ENCODE results near the gene METTL21C.

The METTL21C gene

DNA sequence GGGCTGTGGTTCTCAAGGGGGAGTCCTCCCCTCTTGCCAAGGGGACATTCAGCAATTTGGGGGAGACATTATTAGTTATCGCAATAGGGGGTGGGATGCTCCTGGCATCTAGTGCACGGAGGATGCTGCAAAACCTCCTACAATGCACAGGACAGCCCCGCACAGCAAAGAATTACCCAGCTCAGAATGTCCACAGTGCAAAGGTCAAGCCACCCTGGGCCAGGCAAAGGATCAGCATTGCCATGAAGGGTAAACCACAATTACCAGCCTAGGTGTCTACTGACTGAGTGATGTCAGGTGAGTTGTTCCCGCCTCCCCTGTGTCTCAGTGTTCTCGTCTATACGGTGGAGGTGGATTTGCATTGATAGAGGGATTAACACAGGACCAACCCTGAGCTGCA, 2.4 kb upstream of the METTL21C start:
- no peak for DNase-seq

DNA sequence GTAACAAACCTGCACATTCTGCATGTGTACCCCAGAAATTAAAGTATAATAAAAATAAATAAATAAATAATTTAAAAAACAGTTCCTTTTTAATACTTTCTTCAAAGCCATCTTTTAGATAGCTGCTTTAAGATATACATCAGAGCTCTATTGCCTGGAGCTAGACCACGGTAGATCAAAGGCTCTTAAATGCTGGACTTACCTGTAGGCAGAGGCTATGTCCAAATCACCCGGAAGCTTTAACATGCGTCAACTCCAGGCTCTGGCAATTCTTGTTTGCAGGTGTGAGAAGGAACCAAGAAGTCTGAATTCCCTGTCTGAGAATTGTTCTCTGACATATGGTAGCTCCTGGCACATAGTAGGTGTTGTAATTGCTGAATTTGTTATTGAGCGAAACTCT, 1.6 kb upstream of the METTL21C start:
- no peak for DNase-seq

DNA sequence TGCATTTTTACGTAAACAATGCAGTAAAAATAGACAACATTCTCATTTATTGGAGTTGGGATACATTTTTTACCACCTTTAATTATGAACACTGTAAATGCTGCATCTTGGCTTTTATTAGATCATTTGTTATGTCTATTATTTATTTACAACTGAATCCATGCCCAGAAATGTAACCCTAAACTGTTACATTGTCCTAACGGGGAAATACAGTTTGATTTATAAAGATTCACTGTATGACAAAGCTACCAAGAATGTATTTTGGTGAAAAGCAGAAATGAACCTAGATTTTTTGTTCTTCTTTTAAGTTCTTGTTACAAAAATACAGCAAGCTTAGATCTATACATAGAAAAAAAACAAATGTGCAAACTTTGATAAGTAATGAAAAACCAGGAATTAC, 1.1 kb downstream of the METTL21C start:
- DNase-seq, result no peak

DNA sequence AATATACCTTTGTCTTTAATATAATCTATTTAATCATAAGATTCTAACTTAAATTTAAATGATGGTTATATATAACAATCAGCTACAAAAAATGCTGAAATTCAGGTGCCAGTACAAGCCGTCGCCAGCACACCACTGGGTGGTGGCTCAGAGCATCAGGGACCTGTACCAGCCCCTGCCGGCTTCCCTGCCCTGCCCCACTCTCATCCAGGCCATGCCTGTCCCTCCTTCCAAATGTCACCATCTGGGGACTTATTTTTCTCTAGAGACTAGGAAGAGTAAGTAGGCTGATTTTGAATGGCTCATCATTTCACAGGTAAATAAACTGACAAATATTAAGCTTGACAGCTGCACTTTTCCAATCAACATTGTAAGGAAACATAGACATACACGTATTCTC, 1.6 kb downstream of the METTL21C start:
- no peak for DNase-seq

- no peak for DNase-seq
Measured at GRCh38 chr13:102692491-102692826, 2.4 kb downstream of the METTL21C start.

GRCh38 chr13:102690883-102691282, 4.0 kb downstream of the METTL21C start:
- no peak for DNase-seq

DNA sequence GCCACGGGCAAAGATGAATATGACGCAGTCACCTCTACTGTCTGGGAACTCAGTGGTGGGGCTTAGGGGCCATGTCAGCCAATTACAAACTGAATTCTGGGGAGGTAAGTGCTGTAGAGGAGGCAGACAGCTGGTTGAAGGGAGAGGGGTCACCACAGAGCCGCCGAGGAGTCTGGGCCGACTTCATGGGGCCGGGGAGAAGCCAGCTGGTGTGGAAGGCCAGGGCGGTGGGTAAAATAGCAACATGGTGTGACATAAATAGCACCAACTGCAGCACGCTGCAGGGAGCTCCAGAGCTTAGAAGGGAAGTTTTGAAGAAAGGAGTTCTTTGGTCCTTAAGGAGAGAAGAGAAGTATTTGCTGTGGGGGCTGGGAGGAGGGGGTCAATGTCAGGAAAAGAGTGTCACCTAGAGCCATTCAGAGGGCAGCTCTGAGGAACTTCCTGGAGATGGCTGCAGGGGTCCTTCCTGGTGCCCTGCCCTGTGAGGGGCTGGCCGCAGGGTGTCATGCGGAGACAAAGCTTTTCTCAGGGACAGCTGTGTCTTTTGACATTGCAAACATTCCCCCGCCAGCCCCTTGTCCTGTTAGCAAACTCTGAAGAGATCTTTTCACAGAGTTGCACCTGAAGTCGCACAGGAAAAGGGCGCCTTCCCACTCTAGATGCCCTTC, 6.4 kb downstream of the METTL21C start:
- DNase-seq, result no peak

DNA sequence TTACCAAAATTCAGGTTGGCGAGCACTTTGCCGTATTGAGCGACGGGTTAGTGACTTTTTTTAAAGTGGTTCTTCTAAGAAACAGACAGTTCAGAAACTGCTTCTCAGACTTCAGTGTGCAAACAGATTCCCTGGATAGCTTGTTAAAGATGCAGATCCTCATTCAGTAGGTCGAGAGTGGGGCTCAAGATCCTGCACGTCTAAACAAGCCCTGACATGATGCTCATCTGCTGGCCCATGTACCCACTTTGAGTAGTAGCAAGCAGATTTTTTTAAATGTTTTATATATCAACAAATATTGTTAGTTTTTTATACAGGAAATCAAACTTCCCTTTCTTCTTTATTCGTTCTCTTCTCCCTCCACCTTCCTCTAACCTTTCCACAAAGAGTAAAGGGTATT, 7.3 kb downstream of the METTL21C start:
- no peak for DNase-seq

DNA sequence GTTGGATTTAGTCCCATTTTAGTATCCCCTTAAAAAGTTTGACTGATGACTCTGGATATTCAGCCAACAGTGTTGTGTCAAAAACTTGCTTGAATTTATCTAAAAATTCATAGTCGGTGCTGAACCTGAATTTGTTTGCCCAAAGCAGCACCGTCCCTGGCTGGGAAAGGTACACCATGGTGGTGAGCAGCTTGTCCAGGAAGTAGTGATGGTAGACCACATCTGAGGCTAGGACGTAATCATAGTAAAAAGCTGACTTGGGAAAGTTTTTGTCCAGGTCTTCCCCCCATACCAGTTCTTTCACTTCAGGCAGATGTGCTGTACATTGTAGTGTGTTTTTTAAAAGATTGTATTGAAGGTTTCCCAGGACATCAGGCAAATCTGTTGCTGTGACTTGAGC, 8.8 kb downstream of the METTL21C start:
- DNase-seq, result no peak

- no peak for DNase-seq
Measured at GRCh38 chr13:102683637-102684036, 11.2 kb downstream of the METTL21C start.

- DNase-seq, result no peak
Measured at GRCh38 chr13:102682727-102683126, 12.1 kb downstream of the METTL21C start.

DNA sequence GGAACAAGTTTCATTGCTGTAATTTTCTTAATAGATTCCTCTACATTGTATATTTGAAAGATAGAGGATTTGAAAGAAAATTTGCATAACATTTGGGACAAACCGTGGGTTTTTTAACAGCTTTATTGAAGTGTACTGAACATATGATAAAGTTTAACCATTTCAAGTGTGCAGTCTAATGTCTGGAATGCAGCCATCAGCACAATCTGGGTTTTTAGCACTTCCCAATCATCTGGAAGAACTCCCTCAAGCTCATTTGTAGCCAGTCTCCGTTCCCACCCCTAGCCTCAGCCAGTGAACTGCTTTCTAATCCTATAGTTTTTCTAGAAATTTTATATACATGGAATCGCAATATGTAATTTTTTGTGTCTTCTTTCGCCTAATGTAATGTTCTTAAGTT, 12.6 kb downstream of the METTL21C start:
- DNase-seq, result no peak

- DNase-seq, result no peak
Measured at GRCh38 chr13:102680842-102681740, 13.8 kb downstream of the METTL21C start.

DNA sequence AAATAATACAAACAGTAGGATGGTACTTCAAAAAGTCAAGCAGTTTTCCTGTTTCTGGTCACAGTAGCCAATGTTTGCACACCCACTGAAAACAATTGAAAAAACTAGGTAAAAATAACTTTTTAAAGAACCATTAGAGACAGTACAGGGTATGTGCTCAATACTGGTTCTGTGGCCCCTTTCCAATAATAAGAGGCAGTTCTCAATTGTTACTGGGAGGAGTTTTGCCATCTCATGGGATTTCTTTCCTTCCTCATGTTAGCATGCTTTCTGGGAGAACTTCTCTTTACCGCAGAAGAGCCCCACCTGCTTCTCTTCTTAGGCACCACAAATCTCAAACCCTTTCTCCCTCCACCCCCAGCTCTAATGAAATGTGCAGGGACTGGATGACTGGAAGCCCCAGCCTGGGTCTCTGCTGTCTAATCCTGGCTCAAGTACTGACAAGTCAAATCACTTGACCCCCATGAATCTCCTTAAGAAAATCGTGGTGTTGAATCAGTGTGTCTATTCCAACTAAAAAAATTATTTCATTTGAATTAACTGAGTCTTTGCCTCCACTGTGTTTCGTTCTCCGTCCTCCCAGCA, 14.6 kb downstream of the METTL21C start:
- no peak for DNase-seq

- DNase-seq, result no peak
Measured at GRCh38 chr13:102679449-102680132, 15.3 kb downstream of the METTL21C start.

GRCh38 chr13:102678339-102679107, 16.3 kb downstream of the METTL21C start:
- no peak for DNase-seq

- no peak for DNase-seq
Measured at GRCh38 chr13:102677122-102677521, 17.7 kb downstream of the METTL21C start.

- DNase-seq, result no peak
Measured at GRCh38 chr13:102675115-102675514, 19.7 kb downstream of the METTL21C start.

DNA sequence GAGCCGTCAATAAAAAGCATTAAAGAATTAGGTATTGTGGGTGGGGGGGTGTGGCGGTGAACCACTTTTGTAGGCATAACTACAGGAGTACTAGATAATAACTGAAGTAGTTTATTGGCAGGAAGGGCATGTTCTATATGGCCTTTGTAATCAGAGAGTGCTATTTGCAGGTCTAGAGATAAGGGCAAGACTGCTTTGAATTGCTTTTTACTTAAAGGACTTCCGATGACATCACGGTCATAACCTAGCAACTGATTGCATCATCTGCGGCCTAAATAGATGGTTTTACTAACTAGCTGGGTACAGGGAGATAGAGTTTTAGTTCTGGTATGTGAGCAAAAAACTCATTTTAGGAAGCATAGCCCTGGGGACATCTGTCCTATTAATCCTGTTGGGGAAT, 24.7 kb downstream of the METTL21C start:
- no peak for DNase-seq

DNA sequence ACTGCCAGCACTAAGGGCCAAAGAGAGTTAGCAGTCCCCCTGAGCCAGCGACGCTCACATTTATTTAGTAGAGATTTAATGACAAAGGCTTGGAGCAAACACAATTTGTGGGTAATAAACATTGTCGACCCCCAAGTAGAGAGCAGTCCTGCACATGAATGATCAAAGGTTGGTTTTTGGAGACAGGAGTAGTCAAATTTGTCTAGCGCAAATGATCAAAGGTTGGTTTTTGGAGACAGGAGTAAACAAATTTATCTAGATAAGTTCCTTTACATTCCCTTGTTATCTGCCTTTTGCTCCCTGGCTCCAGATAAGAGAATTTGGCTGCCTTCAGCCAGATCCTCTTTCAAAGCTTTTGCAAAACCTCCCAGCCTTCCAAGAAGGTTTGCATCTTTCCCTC, 26.9 kb downstream of the METTL21C start:
- no peak for DNase-seq

DNA sequence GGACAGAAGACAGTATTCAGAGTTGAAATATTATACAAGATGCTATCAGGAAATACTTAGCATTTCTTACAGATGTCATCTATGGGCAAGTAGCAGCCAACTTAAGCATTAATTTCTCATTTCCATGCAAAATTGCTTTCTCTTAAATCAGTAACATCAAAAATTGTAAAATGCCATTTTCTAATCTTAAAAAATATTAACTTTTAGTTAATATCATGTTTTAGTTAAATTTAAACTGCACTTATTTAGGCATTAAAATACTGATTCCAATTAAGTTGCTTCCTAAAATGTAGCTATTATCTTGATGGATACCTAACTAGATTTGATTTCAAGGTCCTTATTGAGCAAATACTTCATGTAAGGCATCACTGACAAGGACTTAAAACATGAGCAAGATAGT, 27.8 kb downstream of the METTL21C start:
- no peak for DNase-seq

DNA sequence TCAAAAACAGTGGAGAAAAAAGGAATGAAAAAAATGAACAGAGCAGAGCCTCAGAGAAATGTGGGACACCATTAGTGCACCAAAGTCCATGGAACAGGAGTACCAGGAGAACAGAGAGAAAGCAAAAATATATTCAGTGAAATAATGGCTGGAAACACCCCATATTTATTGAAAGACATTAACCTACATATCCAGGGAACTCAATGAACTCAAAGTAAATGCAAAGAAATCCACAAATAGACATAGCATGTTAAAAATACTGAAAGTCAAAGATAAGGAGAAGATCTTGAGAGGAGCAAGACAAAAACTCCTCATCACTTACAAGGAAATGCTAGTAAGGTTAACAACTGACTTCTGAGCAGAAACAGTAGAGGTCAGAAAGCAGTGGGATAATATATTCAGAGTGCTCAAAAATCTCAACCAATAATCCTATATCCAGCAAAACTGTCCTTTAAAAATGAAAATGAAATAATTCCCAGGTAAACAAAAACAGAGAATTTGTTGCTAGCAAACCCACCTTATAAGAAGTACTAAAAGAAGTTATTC, 35.6 kb downstream of the METTL21C start:
- DNase-seq, result no peak

DNA sequence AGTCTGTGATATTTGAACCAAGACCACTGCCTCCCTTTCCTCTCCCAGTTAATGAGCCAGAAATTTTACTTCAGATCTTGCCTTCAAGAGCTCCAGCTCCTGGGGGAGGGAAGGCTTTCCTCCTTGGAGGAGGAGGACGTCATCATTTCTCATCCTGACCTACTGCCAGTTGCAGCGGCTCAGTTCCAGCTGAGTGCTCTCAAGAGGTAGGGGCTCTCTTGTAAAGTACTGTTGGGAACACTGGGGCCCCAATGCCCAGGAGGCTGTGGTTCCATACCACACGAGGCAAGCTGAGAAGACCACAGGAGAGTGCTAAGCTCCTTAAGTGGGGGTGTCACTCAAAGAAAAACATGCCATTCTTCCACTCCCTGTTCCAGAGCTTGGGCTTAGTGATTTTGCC, 36.2 kb downstream of the METTL21C start:
- no peak for DNase-seq

Measured in activated CD4-positive, alpha-beta T cell treated with anti-CD3 and anti-CD28 coated beads, Interleukin-2, amount 50 U/mL, for 1 hour (primary cell).